ENCODE measurements around the gene PPP3R1. TPM values are rescaled to one million over a fixed set of nuclear protein-coding genes. Genes with fewer than 3 reads are reported as not detected.

PPP3R1 gene
- total RNA-seq, 3 donors from 2014 or later (not counting 1 experiment from before 2014, with no cell fraction given): 77.8 to 86.2 (median 79.9) TPM

GRCh38 chr2:68291314-68291713 lies 39.0 kb upstream of the PPP3R1 start:
- H3K4me1 ChIP-seq (ENCODE audit: control insufficient read depth, insufficient read depth, low read length): no peaks in the 10 kb centered on the region
- Mint-ChIP-seq H3K4me3 (no peak overlapping the region), H3K27ac (no peak overlapping the region), H3K36me3 (no peaks in the 10 kb centered on the region), H3K27me3 (ENCODE audit: low read depth in 2 of 2) (peaks cover 2 to 10% of the 10 kb centered on the region in 2 donors), H3K9me3 (no peaks in the 10 kb centered on the region), H3K4me1 (peaks cover 9 to 10% of the 10 kb centered on the region in 2 donors)
- H3K27ac ChIP-seq (ENCODE audit: low read length): no peak overlapping the region
- WGBS (ENCODE audit: insufficient coverage): 83% methylated on average over 6 of the region's 6 CpGs
- H3K9me3 ChIP-seq (ENCODE audit: control insufficient read depth, insufficient read depth, low read length): no peaks in the 10 kb centered on the region
- H3K27me3 ChIP-seq (ENCODE audit: control insufficient read depth, insufficient read depth, low read length): no peaks in the 10 kb centered on the region
- no peak overlapping the region for H3K4me3 ChIP-seq (ENCODE audit: low read length)
- ATAC-seq (no peak), DNase-seq (no peak)
- TF ChIP-seq, protein P1, sequence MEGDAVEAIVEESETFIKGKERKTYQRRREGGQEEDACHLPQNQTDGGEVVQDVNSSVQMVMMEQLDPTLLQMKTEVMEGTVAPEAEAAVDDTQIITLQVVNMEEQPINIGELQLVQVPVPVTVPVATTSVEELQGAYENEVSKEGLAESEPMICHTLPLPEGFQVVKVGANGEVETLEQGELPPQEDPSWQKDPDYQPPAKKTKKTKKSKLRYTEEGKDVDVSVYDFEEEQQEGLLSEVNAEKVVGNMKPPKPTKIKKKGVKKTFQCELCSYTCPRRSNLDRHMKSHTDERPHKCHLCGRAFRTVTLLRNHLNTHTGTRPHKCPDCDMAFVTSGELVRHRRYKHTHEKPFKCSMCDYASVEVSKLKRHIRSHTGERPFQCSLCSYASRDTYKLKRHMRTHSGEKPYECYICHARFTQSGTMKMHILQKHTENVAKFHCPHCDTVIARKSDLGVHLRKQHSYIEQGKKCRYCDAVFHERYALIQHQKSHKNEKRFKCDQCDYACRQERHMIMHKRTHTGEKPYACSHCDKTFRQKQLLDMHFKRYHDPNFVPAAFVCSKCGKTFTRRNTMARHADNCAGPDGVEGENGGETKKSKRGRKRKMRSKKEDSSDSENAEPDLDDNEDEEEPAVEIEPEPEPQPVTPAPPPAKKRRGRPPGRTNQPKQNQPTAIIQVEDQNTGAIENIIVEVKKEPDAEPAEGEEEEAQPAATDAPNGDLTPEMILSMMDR (IDR thresholded peaks at IDR 0.05): no peak
- intact Hi-C loops (cut with micrococcal nuclease): no loop called here
- no peaks in the 10 kb centered on the region for H3K36me3 ChIP-seq (ENCODE audit: control insufficient read depth, insufficient read depth, low read length)

- H3K27ac Mint-ChIP-seq: no peak overlapping the region
- ATAC-seq (no peak), DNase-seq (no peak)
- peaks cover 2 to 10% of the 10 kb centered on the region in 2 donors for H3K27me3 Mint-ChIP-seq (ENCODE audit: low read depth in 2 of 2)
- WGBS (ENCODE audit: insufficient coverage): 52% methylated on average over 5 of the region's 5 CpGs
- no peak overlapping the region for H3K4me3 ChIP-seq (ENCODE audit: low read length)
- no peak overlapping the region for H3K4me3 Mint-ChIP-seq
- H3K36me3 Mint-ChIP-seq: no peaks in the 10 kb centered on the region
- intact Hi-C loops (cut with micrococcal nuclease): no loop called here
- H3K36me3 ChIP-seq (ENCODE audit: control insufficient read depth, insufficient read depth, low read length): no peaks in the 10 kb centered on the region
- H3K9me3 ChIP-seq (ENCODE audit: control insufficient read depth, insufficient read depth, low read length): no peaks in the 10 kb centered on the region
- no peaks in the 10 kb centered on the region for H3K9me3 Mint-ChIP-seq
- H3K4me1 ChIP-seq (ENCODE audit: control insufficient read depth, insufficient read depth, low read length): no peaks in the 10 kb centered on the region
- peaks cover 9 to 10% of the 10 kb centered on the region in 2 donors for H3K4me1 Mint-ChIP-seq
- no peak overlapping the region for H3K27ac ChIP-seq (ENCODE audit: low read length)
- H3K27me3 ChIP-seq (ENCODE audit: control insufficient read depth, insufficient read depth, low read length): no peaks in the 10 kb centered on the region
- TF ChIP-seq, protein P1 (IDR thresholded peaks at IDR 0.05): no peak
Measured at GRCh38 chr2:68290901-68291300, 38.6 kb upstream of the PPP3R1 start.

- TF ChIP-seq, protein P1 (IDR thresholded peaks at IDR 0.05): no peak
- Histone ChIP-seq H3K27me3 (ENCODE audit: control insufficient read depth, insufficient read depth, low read length) (no peaks in the 10 kb centered on the region), H3K27ac (ENCODE audit: low read length) (no peak overlapping the region), H3K4me3 (ENCODE audit: low read length) (no peak overlapping the region), H3K4me1 (ENCODE audit: control insufficient read depth, insufficient read depth, low read length) (no peaks in the 10 kb centered on the region), H3K9me3 (ENCODE audit: control insufficient read depth, insufficient read depth, low read length) (no peaks in the 10 kb centered on the region), H3K36me3 (ENCODE audit: control insufficient read depth, insufficient read depth, low read length) (no peaks in the 10 kb centered on the region)
- DNase-seq: no peak
- Mint-ChIP-seq H3K4me3 (no peak overlapping the region), H3K36me3 (no peaks in the 10 kb centered on the region), H3K27ac (no peak overlapping the region), H3K9me3 (no peaks in the 10 kb centered on the region), H3K4me1 (no peaks in the 10 kb centered on the region), H3K27me3 (ENCODE audit: low read depth in 2 of 2) (peaks cover 7 to 19% of the 10 kb centered on the region in 2 donors)
- 50% methylated on average over 10 of the region's 10 CpGs for WGBS (ENCODE audit: insufficient coverage)
- ATAC-seq: no peak
- intact Hi-C loops (cut with micrococcal nuclease): no loop called here
Measured at GRCh38 chr2:68287580-68288441, 35.5 kb upstream of the PPP3R1 start.

Data from natural killer cell (primary cell).